ENCODE data around the gene TFEB.

The TFEB gene

DNA sequence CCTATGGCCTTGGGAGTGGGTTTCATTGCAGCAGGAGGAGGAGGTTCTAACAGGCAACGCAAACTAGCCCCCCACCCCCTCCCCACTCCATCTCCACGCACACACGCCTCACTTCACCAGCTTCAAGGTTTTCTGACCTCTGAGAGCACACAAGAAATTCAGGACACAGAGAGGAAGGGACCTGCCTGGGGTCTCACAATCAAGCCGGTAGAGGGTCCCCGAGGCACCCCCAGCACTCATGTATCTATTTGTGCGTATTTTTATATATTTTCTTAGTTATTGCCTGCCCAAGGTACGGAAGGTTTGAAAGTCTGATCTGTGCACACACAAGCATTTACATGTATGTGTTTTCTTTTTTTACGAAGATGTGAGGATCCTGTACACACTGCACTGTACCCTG, 80.2 kb downstream of the TFEB start:
- Histone ChIP-seq H3K36me3 (ENCODE audit: control insufficient read depth in 1 of 2, insufficient read depth in 2 of 2, low read depth in 1 of 2, low read length in 2 of 2) (peaks cover 0 to 41% of the 10 kb centered on the region in 2 experiments), H3K4ac (ENCODE audit: low read depth in 1 of 2, low read length in 2 of 2) (no peak overlapping the region), H2BK15ac (ENCODE audit: low read depth, poor library complexity, severe bottlenecking) (no peak overlapping the region), H2BK5ac (ENCODE audit: low read depth, low read length, poor library complexity, severe bottlenecking) (no peak overlapping the region), H3K9me3 (ENCODE audit: control insufficient read depth, low read length) (no peaks in the 10 kb centered on the region), H2AK5ac (ENCODE audit: low read length, severe bottlenecking) (no peak overlapping the region), H2BK12ac (ENCODE audit: low read length in 2 of 2) (peak overlapping the region in 1 of 2 experiments; percentile 6), H3K4me1 (ENCODE audit: control insufficient read depth, insufficient read depth, low read depth, low read length) (peaks cover 37% of the 10 kb centered on the region), H3K23ac (ENCODE audit: low read length in 2 of 2) (no peak overlapping the region), H3K18ac (ENCODE audit: low read depth in 1 of 2, low read length in 2 of 2) (no peak overlapping the region), H3K27me3 (ENCODE audit: control insufficient read depth in 1 of 2, insufficient read depth in 1 of 2, low read length in 2 of 2) (peaks cover 3 to 76% of the 10 kb centered on the region in 2 experiments), H3K4me3 (ENCODE audit: insufficient read depth in 1 of 2, low read depth in 1 of 2, low read length in 2 of 2) (no peak overlapping the region), H4K8ac (ENCODE audit: low read length) (peak overlapping the region; percentile 25), H3K9ac (ENCODE audit: low read length) (no peak overlapping the region), H3K4me2 (ENCODE audit: low read length, poor library complexity, severe bottlenecking) (no peak overlapping the region), H3K27ac (ENCODE audit: low read length, poor library complexity, severe bottlenecking) (no peak overlapping the region), H4K91ac (ENCODE audit: low read length) (no peak overlapping the region), H2AFZ (ENCODE audit: low read depth, low read length) (no peak overlapping the region), H3K14ac (ENCODE audit: low read length in 2 of 2) (no peak overlapping the region), H2BK120ac (ENCODE audit: low read depth, low read length) (no peak overlapping the region), H3K79me1 (replicated peaks; ENCODE audit: low read length, poor library complexity, severe bottlenecking) (peaks cover 4% of the 10 kb centered on the region)
- WGBS: over 99% methylated on average over 7 of the region's 8 CpGs
- DNase-seq: no peak

DNA sequence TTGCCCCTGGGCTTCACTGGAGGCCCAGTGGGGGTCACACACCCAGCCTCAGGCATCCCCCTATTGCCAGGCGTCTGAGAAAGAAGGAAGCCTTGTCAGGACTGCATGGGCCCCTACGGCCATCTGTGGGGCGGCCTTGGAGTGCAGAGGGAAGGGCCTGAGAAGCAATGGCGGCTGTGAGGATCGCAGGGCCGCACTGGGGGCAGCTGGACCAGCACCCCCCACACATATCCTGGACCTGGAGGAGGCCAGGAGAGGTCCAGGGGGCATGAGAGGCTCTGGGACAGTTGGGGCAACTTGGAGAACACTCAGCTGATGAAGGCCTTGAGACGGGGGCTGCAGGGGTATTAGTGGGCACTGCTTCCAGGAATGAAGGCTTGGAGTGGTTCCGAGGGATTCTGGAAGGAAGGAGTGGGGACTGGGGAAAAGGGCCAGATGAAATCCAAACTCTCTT, 80.7 kb downstream of the TFEB start:
- H4K8ac ChIP-seq (ENCODE audit: low read length): no peak overlapping the region
- peaks cover 34% of the 10 kb centered on the region for H3K4me1 ChIP-seq (ENCODE audit: control insufficient read depth, insufficient read depth, low read depth, low read length)
- no peak overlapping the region for H3K4ac ChIP-seq (ENCODE audit: low read depth in 1 of 2, low read length in 2 of 2)
- 88% methylated on average over 5 of the region's 8 CpGs for WGBS
- H4K91ac ChIP-seq (ENCODE audit: low read length): no peak overlapping the region
- H3K27me3 ChIP-seq (ENCODE audit: control insufficient read depth in 1 of 2, insufficient read depth in 1 of 2, low read length in 2 of 2): peaks cover 0 to 74% of the 10 kb centered on the region in 2 experiments
- H2AK5ac ChIP-seq (ENCODE audit: low read length, severe bottlenecking): no peak overlapping the region
- no peak for DNase-seq
- no peak overlapping the region for H3K23ac ChIP-seq (ENCODE audit: low read length in 2 of 2)
- no peak overlapping the region for H2AFZ ChIP-seq (ENCODE audit: low read depth, low read length)
- peaks cover 4% of the 10 kb centered on the region for H3K79me1 ChIP-seq (replicated peaks; ENCODE audit: low read length, poor library complexity, severe bottlenecking)
- H2BK15ac ChIP-seq (ENCODE audit: low read depth, poor library complexity, severe bottlenecking): no peak overlapping the region
- no peak overlapping the region for H2BK5ac ChIP-seq (ENCODE audit: low read depth, low read length, poor library complexity, severe bottlenecking)
- no peak overlapping the region for H2BK120ac ChIP-seq (ENCODE audit: low read depth, low read length)
- H2BK12ac ChIP-seq (ENCODE audit: low read length in 2 of 2): no peak overlapping the region
- H3K9ac ChIP-seq (ENCODE audit: low read length): no peak overlapping the region
- H3K27ac ChIP-seq (ENCODE audit: low read length, poor library complexity, severe bottlenecking): no peak overlapping the region
- H3K18ac ChIP-seq (ENCODE audit: low read depth in 1 of 2, low read length in 2 of 2): no peak overlapping the region
- H3K14ac ChIP-seq (ENCODE audit: low read length in 2 of 2): no peak overlapping the region
- no peak overlapping the region for H3K4me2 ChIP-seq (ENCODE audit: low read length, poor library complexity, severe bottlenecking)
- peaks cover 0 to 46% of the 10 kb centered on the region in 2 experiments for H3K36me3 ChIP-seq (ENCODE audit: control insufficient read depth in 1 of 2, insufficient read depth in 2 of 2, low read depth in 1 of 2, low read length in 2 of 2)
- H3K4me3 ChIP-seq (ENCODE audit: insufficient read depth in 1 of 2, low read depth in 1 of 2, low read length in 2 of 2): no peak overlapping the region
- H3K9me3 ChIP-seq (ENCODE audit: control insufficient read depth, low read length): no peaks in the 10 kb centered on the region

DNA sequence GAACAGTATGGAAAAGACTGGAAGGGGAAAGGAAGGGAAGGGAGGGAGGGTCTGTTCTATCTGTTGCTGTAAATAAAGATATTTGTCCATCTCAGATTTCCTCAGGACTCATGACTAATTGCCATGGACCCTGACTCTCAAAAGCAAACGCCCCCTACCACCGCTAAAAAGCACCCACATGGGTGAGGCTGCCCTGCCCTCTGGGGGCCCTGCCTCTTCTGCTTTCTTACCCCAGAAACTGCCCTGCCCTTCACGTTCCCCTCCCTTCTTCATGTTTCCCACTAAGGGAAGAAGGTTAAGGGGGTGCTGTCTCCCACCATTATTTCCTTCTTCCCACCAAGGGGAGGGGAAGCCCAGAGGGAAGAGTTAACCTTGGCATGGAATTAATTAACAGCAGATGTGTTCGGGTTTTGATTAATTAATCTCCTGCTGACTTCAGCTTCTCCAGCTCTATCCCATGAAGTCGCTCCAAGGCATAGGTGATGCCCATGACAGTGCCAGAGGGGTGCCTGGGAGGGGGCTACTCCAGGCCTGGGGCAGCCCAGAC, 81.2 kb downstream of the TFEB start:
- Histone ChIP-seq H4K8ac (ENCODE audit: low read length) (no peak overlapping the region), H3K4ac (ENCODE audit: low read depth in 1 of 2, low read length in 2 of 2) (no peak overlapping the region), H2BK120ac (ENCODE audit: low read depth, low read length) (no peak overlapping the region), H2BK12ac (ENCODE audit: low read length in 2 of 2) (no peak overlapping the region), H3K23ac (ENCODE audit: low read length in 2 of 2) (no peak overlapping the region), H3K79me1 (replicated peaks; ENCODE audit: low read length, poor library complexity, severe bottlenecking) (peaks cover 6% of the 10 kb centered on the region), H2AFZ (ENCODE audit: low read depth, low read length) (no peak overlapping the region), H3K4me1 (ENCODE audit: control insufficient read depth, insufficient read depth, low read depth, low read length) (peaks cover 37% of the 10 kb centered on the region), H2BK5ac (ENCODE audit: low read depth, low read length, poor library complexity, severe bottlenecking) (no peak overlapping the region), H3K9me3 (ENCODE audit: control insufficient read depth, low read length) (no peaks in the 10 kb centered on the region), H2BK15ac (ENCODE audit: low read depth, poor library complexity, severe bottlenecking) (no peak overlapping the region), H3K4me3 (ENCODE audit: insufficient read depth in 1 of 2, low read depth in 1 of 2, low read length in 2 of 2) (no peak overlapping the region), H3K36me3 (ENCODE audit: control insufficient read depth in 1 of 2, insufficient read depth in 2 of 2, low read depth in 1 of 2, low read length in 2 of 2) (peaks cover 0 to 51% of the 10 kb centered on the region in 2 experiments), H2AK5ac (ENCODE audit: low read length, severe bottlenecking) (no peak overlapping the region), H3K18ac (ENCODE audit: low read depth in 1 of 2, low read length in 2 of 2) (no peak overlapping the region), H3K27ac (ENCODE audit: low read length, poor library complexity, severe bottlenecking) (no peak overlapping the region), H4K91ac (ENCODE audit: low read length) (no peak overlapping the region), H3K4me2 (ENCODE audit: low read length, poor library complexity, severe bottlenecking) (no peak overlapping the region), H3K14ac (ENCODE audit: low read length in 2 of 2) (no peak overlapping the region), H3K27me3 (ENCODE audit: control insufficient read depth in 1 of 2, insufficient read depth in 1 of 2, low read length in 2 of 2) (peaks cover 0 to 77% of the 10 kb centered on the region in 2 experiments), H3K9ac (ENCODE audit: low read length) (no peak overlapping the region)
- DNase-seq: no peak
- WGBS: 82% methylated on average over 5 of the region's 5 CpGs

DNA sequence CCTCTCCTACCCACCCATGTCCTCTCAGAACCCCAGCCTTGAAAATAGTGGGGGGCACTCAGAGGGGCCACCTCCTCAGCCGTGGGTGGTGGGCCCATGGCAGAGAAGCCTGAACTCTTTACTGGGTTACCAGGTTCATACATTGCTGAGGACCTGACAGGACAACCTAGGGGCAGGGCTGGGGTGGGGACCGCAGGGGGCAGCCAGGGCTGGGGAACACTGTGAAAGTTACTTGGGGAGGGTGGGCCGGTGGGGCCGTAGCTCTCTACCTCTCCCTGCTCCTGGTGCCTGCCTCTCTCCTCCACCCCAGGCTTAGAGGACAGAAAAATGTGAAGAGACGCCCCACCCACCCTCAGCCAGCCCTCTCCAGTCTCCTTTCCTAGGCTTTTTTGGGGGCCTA, 81.7 kb downstream of the TFEB start:
- Histone ChIP-seq H2BK15ac (ENCODE audit: low read depth, poor library complexity, severe bottlenecking) (no peak overlapping the region), H3K23ac (ENCODE audit: low read length in 2 of 2) (no peak overlapping the region), H3K27ac (ENCODE audit: low read length, poor library complexity, severe bottlenecking) (no peak overlapping the region), H3K4ac (ENCODE audit: low read depth in 1 of 2, low read length in 2 of 2) (no peak overlapping the region), H3K4me3 (ENCODE audit: insufficient read depth in 1 of 2, low read depth in 1 of 2, low read length in 2 of 2) (no peak overlapping the region), H3K18ac (ENCODE audit: low read depth in 1 of 2, low read length in 2 of 2) (no peak overlapping the region), H2BK120ac (ENCODE audit: low read depth, low read length) (no peak overlapping the region), H2BK5ac (ENCODE audit: low read depth, low read length, poor library complexity, severe bottlenecking) (no peak overlapping the region), H4K91ac (ENCODE audit: low read length) (no peak overlapping the region), H2AK5ac (ENCODE audit: low read length, severe bottlenecking) (no peak overlapping the region), H3K79me1 (replicated peaks; ENCODE audit: low read length, poor library complexity, severe bottlenecking) (peaks cover 8% of the 10 kb centered on the region), H3K14ac (ENCODE audit: low read length in 2 of 2) (no peak overlapping the region), H2BK12ac (ENCODE audit: low read length in 2 of 2) (no peak overlapping the region), H2AFZ (ENCODE audit: low read depth, low read length) (no peak overlapping the region), H4K8ac (ENCODE audit: low read length) (no peak overlapping the region), H3K36me3 (ENCODE audit: control insufficient read depth in 1 of 2, insufficient read depth in 2 of 2, low read depth in 1 of 2, low read length in 2 of 2) (peaks cover 0 to 56% of the 10 kb centered on the region in 2 experiments), H3K4me2 (ENCODE audit: low read length, poor library complexity, severe bottlenecking) (no peak overlapping the region), H3K9ac (ENCODE audit: low read length) (no peak overlapping the region), H3K27me3 (ENCODE audit: control insufficient read depth in 1 of 2, insufficient read depth in 1 of 2, low read length in 2 of 2) (peaks cover 0 to 77% of the 10 kb centered on the region in 2 experiments), H3K4me1 (ENCODE audit: control insufficient read depth, insufficient read depth, low read depth, low read length) (peaks cover 39% of the 10 kb centered on the region), H3K9me3 (ENCODE audit: control insufficient read depth, low read length) (no peaks in the 10 kb centered on the region)
- DNase-seq: no peak
- 90% methylated on average over 1 of the region's 5 CpGs for WGBS

Measured in mesenchymal stem cell (in vitro differentiated cells and primary cell).